ENCODE results near the gene RAB7B. TPM values are rescaled to one million over a fixed set of nuclear protein-coding genes. Genes with fewer than 3 reads are reported as not detected.

The RAB7B gene
- total and polyA plus RNA-seq, 4 donors, result 0.08 to 0.89 (median 0.20) TPM; not detected in 1

DNA sequence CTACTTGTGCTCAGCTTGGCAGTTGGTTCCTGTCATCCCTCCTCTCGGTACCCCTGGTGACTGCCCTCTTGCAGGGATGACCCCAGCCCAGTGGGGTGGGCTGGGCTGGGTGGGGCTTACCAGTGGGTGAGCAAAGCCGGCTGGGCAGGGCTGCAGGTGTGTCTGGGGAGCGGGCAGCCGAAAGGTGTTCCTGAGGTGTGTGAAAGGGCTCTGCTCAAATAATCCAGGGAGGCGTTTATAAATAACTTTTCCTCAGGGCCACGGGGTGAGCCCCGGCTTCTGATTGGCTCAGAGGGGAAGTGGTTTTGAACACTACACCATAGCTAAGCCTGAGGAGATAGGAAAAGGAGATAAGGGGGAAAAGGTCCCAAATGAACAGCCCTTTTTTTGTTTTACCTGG lies 60.0 kb downstream of the RAB7B start, which contains the start of gene SLC26A9:
Gene SLC26A9, minus strand, starts transcription at position 212 of the 400 bp plus-strand sequence. CDS start 7,636 bp downstream, outside the sequence.
- Histone ChIP-seq H3K27ac (ENCODE audit: low read depth in 1 of 2, low read length in 2 of 2) (no peak within 1 kb of the TSS), H3K27me3 (ENCODE audit: control insufficient read depth in 4 of 4, insufficient read depth in 4 of 4, low read length in 3 of 4) (peaks cover 0 to 4% (median 0%) of the 10 kb centered on the region in 4 donors), H3K9ac (ENCODE audit: low read depth in 1 of 2, low read length in 2 of 2) (no peak within 1 kb of the TSS), H3K36me3 (ENCODE audit: control insufficient read depth in 4 of 4, insufficient read depth in 3 of 4, low read depth in 1 of 4, low read length in 3 of 4) (no peaks in the 10 kb centered on the region), H3K9me3 (ENCODE audit: control insufficient read depth in 4 of 4, low read length in 3 of 4) (no peaks in the 10 kb centered on the region), H3K4me3 (ENCODE audit: low read depth in 1 of 3, low read length in 3 of 3) (no peak within 1 kb of the TSS), H3K4me1 (ENCODE audit: control insufficient read depth in 4 of 4, insufficient read depth in 4 of 4, low read length in 3 of 4) (no peaks in the 10 kb centered on the region)
- TF ChIP-seq GABPA (IDR thresholded peaks at IDR 0.05 in 1 of 2, conservative IDR thresholded peaks at IDR 0.05 in 1 of 2), result no peak
- no peak for TF ChIP-seq TAF1 (conservative IDR thresholded peaks at IDR 0.05)
- TF ChIP-seq FOXA2 (IDR thresholded peaks at IDR 0.05), result no peak
- WGBS, result 39% methylated on average over 7 of the region's 7 CpGs
- DNase-seq (ENCODE audit: low spot score), result no peak

DNA sequence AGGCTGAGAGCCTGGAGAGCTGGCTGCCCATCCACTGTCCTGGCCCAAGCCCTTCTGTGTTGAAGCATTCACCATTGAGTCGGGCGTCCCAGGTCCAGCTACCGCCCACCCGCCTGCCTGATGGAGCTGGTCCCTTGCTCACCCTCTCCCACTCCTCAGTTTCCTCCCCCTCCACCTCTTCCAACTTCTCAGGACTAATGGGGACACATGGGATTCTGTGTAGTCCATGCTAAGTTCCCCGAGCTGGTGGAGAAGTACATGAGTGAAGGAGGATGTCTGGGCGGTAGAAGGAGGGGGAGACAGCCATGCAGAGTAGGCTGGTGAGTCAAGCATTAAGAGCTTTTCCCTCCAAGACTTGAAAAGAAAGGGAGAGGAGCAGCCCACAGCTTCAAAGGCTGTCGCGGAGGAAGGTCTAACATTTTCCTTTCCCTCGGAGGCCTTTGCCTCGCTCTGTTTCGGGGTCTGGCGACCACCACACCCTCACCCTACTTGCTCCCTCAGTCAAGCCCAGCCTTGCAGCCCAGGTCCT lies 60.5 kb downstream of the RAB7B start:
- Histone ChIP-seq H3K9ac (ENCODE audit: low read depth in 1 of 2, low read length in 2 of 2) (no peak overlapping the region), H3K4me1 (ENCODE audit: control insufficient read depth in 4 of 4, insufficient read depth in 4 of 4, low read length in 3 of 4) (no peaks in the 10 kb centered on the region), H3K4me3 (ENCODE audit: low read depth in 1 of 3, low read length in 3 of 3) (no peak overlapping the region), H3K27me3 (ENCODE audit: control insufficient read depth in 4 of 4, insufficient read depth in 4 of 4, low read length in 3 of 4) (peaks cover 0 to 4% (median 0%) of the 10 kb centered on the region in 4 donors), H3K27ac (ENCODE audit: low read depth in 1 of 2, low read length in 2 of 2) (no peak overlapping the region), H3K9me3 (ENCODE audit: control insufficient read depth in 4 of 4, low read length in 3 of 4) (no peaks in the 10 kb centered on the region), H3K36me3 (ENCODE audit: control insufficient read depth in 4 of 4, insufficient read depth in 3 of 4, low read depth in 1 of 4, low read length in 3 of 4) (no peaks in the 10 kb centered on the region)
- TF ChIP-seq TAF1 (conservative IDR thresholded peaks at IDR 0.05) (no peak), RAD21 (IDR thresholded peaks at IDR 0.05) (no peak)
- DNase-seq (ENCODE audit: low spot score), result no peak
- WGBS, result 78% methylated on average over 12 of the region's 12 CpGs

DNA sequence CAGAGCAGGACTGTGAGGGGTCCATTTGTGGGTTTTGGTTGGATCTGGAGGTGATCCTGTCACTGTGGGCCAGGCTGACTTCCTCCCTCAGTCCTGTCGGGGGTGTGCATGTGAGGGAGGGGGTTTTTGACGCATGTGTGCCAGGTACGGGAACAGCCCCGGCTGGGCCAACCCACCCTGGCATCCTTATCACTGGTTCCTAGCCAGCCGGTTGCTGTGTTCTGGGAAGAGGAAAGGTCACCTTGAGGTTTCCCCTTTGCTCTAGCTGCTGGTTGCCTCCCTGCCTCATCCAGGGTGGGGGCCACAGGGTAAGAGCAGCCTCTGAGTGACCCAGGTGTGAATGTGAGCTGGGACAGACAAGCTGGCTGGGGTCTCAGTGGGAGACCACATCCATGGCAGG lies 62.5 kb downstream of the RAB7B start:
- WGBS, result 70% methylated on average over 5 of the region's 5 CpGs
- H3K9me3 ChIP-seq (ENCODE audit: control insufficient read depth in 4 of 4, low read length in 3 of 4), result no peaks in the 10 kb centered on the region
- H3K4me1 ChIP-seq (ENCODE audit: control insufficient read depth in 4 of 4, insufficient read depth in 4 of 4, low read length in 3 of 4), result no peaks in the 10 kb centered on the region
- H3K27me3 ChIP-seq (ENCODE audit: control insufficient read depth in 4 of 4, insufficient read depth in 4 of 4, low read length in 3 of 4), result peaks cover 0 to 2% (median 0%) of the 10 kb centered on the region in 4 donors
- H3K36me3 ChIP-seq (ENCODE audit: control insufficient read depth in 4 of 4, insufficient read depth in 3 of 4, low read depth in 1 of 4, low read length in 3 of 4), result no peaks in the 10 kb centered on the region
- H3K9ac ChIP-seq (ENCODE audit: low read depth in 1 of 2, low read length in 2 of 2), result no peak overlapping the region
- no peak overlapping the region for H3K27ac ChIP-seq (ENCODE audit: low read depth in 1 of 2, low read length in 2 of 2)
- TF ChIP-seq, protein P1, sequence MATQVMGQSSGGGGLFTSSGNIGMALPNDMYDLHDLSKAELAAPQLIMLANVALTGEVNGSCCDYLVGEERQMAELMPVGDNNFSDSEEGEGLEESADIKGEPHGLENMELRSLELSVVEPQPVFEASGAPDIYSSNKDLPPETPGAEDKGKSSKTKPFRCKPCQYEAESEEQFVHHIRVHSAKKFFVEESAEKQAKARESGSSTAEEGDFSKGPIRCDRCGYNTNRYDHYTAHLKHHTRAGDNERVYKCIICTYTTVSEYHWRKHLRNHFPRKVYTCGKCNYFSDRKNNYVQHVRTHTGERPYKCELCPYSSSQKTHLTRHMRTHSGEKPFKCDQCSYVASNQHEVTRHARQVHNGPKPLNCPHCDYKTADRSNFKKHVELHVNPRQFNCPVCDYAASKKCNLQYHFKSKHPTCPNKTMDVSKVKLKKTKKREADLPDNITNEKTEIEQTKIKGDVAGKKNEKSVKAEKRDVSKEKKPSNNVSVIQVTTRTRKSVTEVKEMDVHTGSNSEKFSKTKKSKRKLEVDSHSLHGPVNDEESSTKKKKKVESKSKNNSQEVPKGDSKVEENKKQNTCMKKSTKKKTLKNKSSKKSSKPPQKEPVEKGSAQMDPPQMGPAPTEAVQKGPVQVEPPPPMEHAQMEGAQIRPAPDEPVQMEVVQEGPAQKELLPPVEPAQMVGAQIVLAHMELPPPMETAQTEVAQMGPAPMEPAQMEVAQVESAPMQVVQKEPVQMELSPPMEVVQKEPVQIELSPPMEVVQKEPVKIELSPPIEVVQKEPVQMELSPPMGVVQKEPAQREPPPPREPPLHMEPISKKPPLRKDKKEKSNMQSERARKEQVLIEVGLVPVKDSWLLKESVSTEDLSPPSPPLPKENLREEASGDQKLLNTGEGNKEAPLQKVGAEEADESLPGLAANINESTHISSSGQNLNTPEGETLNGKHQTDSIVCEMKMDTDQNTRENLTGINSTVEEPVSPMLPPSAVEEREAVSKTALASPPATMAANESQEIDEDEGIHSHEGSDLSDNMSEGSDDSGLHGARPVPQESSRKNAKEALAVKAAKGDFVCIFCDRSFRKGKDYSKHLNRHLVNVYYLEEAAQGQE (IDR thresholded peaks at IDR 0.05), result no peak
- no peak for TF ChIP-seq TAF1 (conservative IDR thresholded peaks at IDR 0.05)
- TF ChIP-seq ZBTB33 (IDR thresholded peaks at IDR 0.05), result no peak
- TF ChIP-seq SP1 (IDR thresholded peaks at IDR 0.05), result no peak
- TF ChIP-seq EGR1 (IDR thresholded peaks at IDR 0.05; ENCODE audit: low read depth in 2 of 2), result no peak
- no peak for TF ChIP-seq RAD21 (IDR thresholded peaks at IDR 0.05)
- TF ChIP-seq HNF4A (conservative IDR thresholded peaks at IDR 0.05), result no peak
- TF ChIP-seq HNF4G (IDR thresholded peaks at IDR 0.05), result no peak
- TF ChIP-seq FOXA2 (IDR thresholded peaks at IDR 0.05), result no peak
- no peak for TF ChIP-seq CTCF (IDR thresholded peaks at IDR 0.05; ENCODE audit: low read depth, low read length, missing input control)
- no peak for TF ChIP-seq RXRA (IDR thresholded peaks at IDR 0.05)
- DNase-seq (ENCODE audit: low spot score), result no peak
- no peak overlapping the region for H3K4me3 ChIP-seq (ENCODE audit: low read depth in 1 of 3, low read length in 3 of 3)
